K562 (cell line): ENCODE data around the gene ATP6V1G1. TPM values are rescaled to one million over a fixed set of nuclear protein-coding genes. Genes with fewer than 3 reads are reported as not detected.
A peak's percentile ranks its signal among the peaks of the same experiment; 100 is the strongest.

Experiments used
- ATAC-seq: fragments of 200-7000 bp; cut with Tn5 transposase; 3 replicates; pipeline ENCODE4 v1.9.1; 2020; ENCODE audit warnings: moderate library complexity
- BruUV-seq: library from RNA; stranded (reverse); fragments of 400-500 nt; replicated peaks from 2 replicates; lab custom pipeline; 2021; lab: Mats Ljungman, UMichigan
- CTCF ChIA-PET: fragments of 300-600 bp; formaldehyde crosslinking; extraction: SDS; loops from one replicate; lab custom pipeline; 2021; ENCODE audit warnings: low intra/inter-chr PET ratio; lab: Yijun Ruan, JAX
- POLR2A ChIA-PET: fragments of 300-600, 350-650 bp; sonication (Branson Sonifier 250); formaldehyde crosslinking; extraction: SDS; loops from one replicate; lab custom pipeline; 2021; ENCODE audit warnings: antibody characterized with exemption, inconsistent platforms; lab: Yijun Ruan, JAX
- DNase-seq, 4 experiments: peaks; one replicate each; pipeline versions ENCODE4 v3.0.0 to v3.0.0-alpha.2; 2011 to 2018; ENCODE audit warnings: low spot score in 3 of 4, mixed read lengths in 3 of 4; ENCODE audit errors: extremely low read depth in 1 of 4
- FAIRE-seq: peaks from 2 replicates; lab custom pipeline; 2011; peaks lifted over from hg19 to GRCh38; lab: Jason Lieb, UNC
- H2AFZ ChIP-seq: 2 replicates; pipeline ENCODE4 v1.6.0; 2011; ENCODE audit warnings: low read depth, low read length, control low read depth, inconsistent platforms
- H3K27ac ChIP-seq: fragments of 200-600 bp; 3 replicates; pipeline ENCODE4 v1.8.0; 2011; ENCODE audit warnings: low read depth, mild to moderate bottlenecking, control low read depth, inconsistent platforms, low read length, moderate library complexity, mixed read lengths; ENCODE audit errors: extremely low read depth
- H3K27me3 ChIP-seq, 2 experiments: fragments of 300-600 bp in 1 of 2; 2 replicates in 1 of 2; 3 replicates in 1 of 2; pipeline versions ENCODE4 v1.6.0 to v1.8.0; 2011; ENCODE audit warnings: inconsistent platforms in 2 of 2, low read length in 2 of 2, mild to moderate bottlenecking in 1 of 2, mixed read lengths in 1 of 2, moderate library complexity in 1 of 2; ENCODE audit not compliant: control insufficient read depth in 2 of 2, insufficient read depth in 2 of 2
- H3K36me3 ChIP-seq: fragments of 300-600 bp; 3 replicates; pipeline ENCODE4 v1.8.0; 2011; ENCODE audit warnings: mild to moderate bottlenecking, low read length, inconsistent platforms; ENCODE audit not compliant: control insufficient read depth, insufficient read depth
- H3K4me1 ChIP-seq, 2 experiments: fragments of 200-600 bp in 1 of 2; replicated peaks in 1 of 2; 2 replicates in 1 of 2; 3 replicates in 1 of 2; pipeline versions ENCODE4 v1.5.1 to v1.8.0; 2011; ENCODE audit warnings: inconsistent platforms in 2 of 2, low read length in 2 of 2, mild to moderate bottlenecking in 1 of 2, mixed read lengths in 1 of 2, moderate library complexity in 1 of 2; ENCODE audit not compliant: control insufficient read depth in 2 of 2, insufficient read depth in 2 of 2
- H3K4me2 ChIP-seq: 2 replicates; pipeline ENCODE4 v1.6.1; 2011; ENCODE audit warnings: low read length, control low read depth, inconsistent platforms, mixed read lengths; ENCODE audit not compliant: insufficient read depth
- H3K4me3 ChIP-seq: fragments of 200-600 bp; sonication (generic), shearing (Covaris generic); 2 replicates; pipeline ENCODE4 v1.5.1; 2016; ENCODE audit warnings: control low read depth, inconsistent platforms
- H3K79me2 ChIP-seq: fragments of 200-600 bp; 3 replicates; pipeline ENCODE4 v1.8.0; 2011; ENCODE audit warnings: low read length, inconsistent platforms; ENCODE audit not compliant: control insufficient read depth, insufficient read depth
- H3K9ac ChIP-seq, 2 experiments: 2 replicates each; pipeline versions ENCODE4 v1.6.0 to v1.6.1; 2011; ENCODE audit warnings: low read depth in 2 of 2, low read length in 2 of 2, control low read depth in 1 of 2, inconsistent platforms in 1 of 2, mild to moderate bottlenecking in 1 of 2, mixed read lengths in 1 of 2; ENCODE audit not compliant: insufficient read depth in 1 of 2
- H3K9me1 ChIP-seq: one replicate; pipeline ENCODE4 v1.6.0; 2011; ENCODE audit warnings: inconsistent platforms, mild to moderate bottlenecking, low read length, moderate library complexity; ENCODE audit not compliant: control insufficient read depth, insufficient read depth
- H3K9me3 ChIP-seq: replicated peaks from 2 replicates; pipeline ENCODE4 v1.5.1; 2011; ENCODE audit warnings: low read depth, low read length, inconsistent platforms; ENCODE audit not compliant: control insufficient read depth, insufficient read depth
- H4K20me1 ChIP-seq: replicated peaks from 2 replicates; pipeline ENCODE4 v1.6.1; 2011; ENCODE audit warnings: low read length, inconsistent platforms, mixed read lengths; ENCODE audit not compliant: control insufficient read depth, insufficient read depth
- ATF1 ChIP-seq, 2 experiments: fragments of 450-650 bp in 1 of 2; IDR thresholded peaks; 2 replicates each; pipeline ENCODE4 v1.6.1; 2016; ENCODE audit warnings: missing compliant biosample characterization in 1 of 2, missing genetic modification characterization in 1 of 2
- BHLHE40 ChIP-seq: IDR thresholded peaks from 2 replicates; pipeline ENCODE4 v1.6.1; 2011; ENCODE audit warnings: low read length, improper control_type of control experiment
- CREM ChIP-seq: IDR thresholded peaks from 2 replicates; pipeline ENCODE4 v1.6.1; 2014; ENCODE audit warnings: antibody characterized with exemption, low read depth
- CTBP1 ChIP-seq: fragments of 450-650 bp; IDR thresholded peaks from 2 replicates; pipeline ENCODE4 v1.6.1; 2016; ENCODE audit warnings: borderline replicate concordance
- CTCF ChIP-seq, 3 experiments: IDR thresholded peaks in 2 of 3; conservative IDR thresholded peaks in 1 of 3; 2 replicates each; pipeline ENCODE4 v1.5.1; 2011 to 2012; ENCODE audit warnings: low read length in 3 of 3, mild to moderate bottlenecking in 3 of 3, control low read depth in 2 of 3, improper control_type of control experiment in 1 of 3, inconsistent platforms in 1 of 3, low read depth in 1 of 3, mixed read lengths in 1 of 3, moderate library complexity in 1 of 3; ENCODE audit not compliant: insufficient read depth in 2 of 3
- MYBL2 ChIP-seq, 2 experiments: fragments of 450-650 bp in 1 of 2; sonication (generic) in 1 of 2; formaldehyde crosslinking in 1 of 2; IDR thresholded peaks; 2 replicates each; pipeline versions ENCODE4 v1.6.1 to v1.8.1; 2017 to 2022; ENCODE audit warnings: borderline replicate concordance in 1 of 2, inconsistent platforms in 1 of 2, low read depth in 1 of 2, mild to moderate bottlenecking in 1 of 2, missing genetic modification reagents in 1 of 2, moderate library complexity in 1 of 2
- NONO ChIP-seq, 2 experiments: fragments of 200-400 bp in 1 of 2; fragments of 450-650 bp in 1 of 2; formaldehyde crosslinking in 1 of 2; IDR thresholded peaks; 2 replicates each; pipeline ENCODE4 v1.6.1; 2017; ENCODE audit warnings: low read depth in 2 of 2, mild to moderate bottlenecking in 2 of 2, moderate library complexity in 2 of 2, low read length in 1 of 2
- TCFL5 ChIP-seq: fragments of 250-450 bp; sonication (Bioruptor Pico); conservative IDR thresholded peaks from 2 replicates; pipeline ENCODE4 v1.6.1; 2021; ENCODE audit warnings: mild to moderate bottlenecking, moderate library complexity, matching md5 sums
- THRA ChIP-seq: fragments of 450-650 bp; IDR thresholded peaks from 2 replicates; pipeline ENCODE4 v1.6.1; 2017; ENCODE audit warnings: mild to moderate bottlenecking, moderate library complexity
- TRIM28 ChIP-seq: fragments of 450-650 bp; IDR thresholded peaks from 2 replicates; pipeline ENCODE4 v1.6.1; 2017
- USF2 ChIP-seq: sonication (generic); formaldehyde crosslinking; IDR thresholded peaks from 2 replicates; pipeline ENCODE4 v1.5.0; 2020; ENCODE audit warnings: missing genetic modification reagents
- ZNF217 ChIP-seq: sonication (generic); formaldehyde crosslinking; IDR thresholded peaks from 2 replicates; pipeline ENCODE4 v1.8.0; 2022; ENCODE audit warnings: mild to moderate bottlenecking, missing genetic modification reagents
- ZNF696 ChIP-seq: fragments of 250-450 bp; sonication (Bioruptor Pico); conservative IDR thresholded peaks from 2 replicates; pipeline ENCODE4 v1.4.0; 2020; ENCODE audit warnings: mild to moderate bottlenecking, moderate library complexity
- ZNF764 ChIP-seq: fragments of 250-450 bp; sonication (Bioruptor Pico); IDR thresholded peaks from 2 replicates; pipeline ENCODE4 v1.4.0; 2020; ENCODE audit warnings: low read depth, mild to moderate bottlenecking, moderate library complexity
- WGBS: fragments of 100-300 bp; shearing (Covaris generic); methylation state at CpG from one replicate; pipeline ENCODE4 v1.1.6; 2016; ENCODE audit warnings: low coverage, mixed read lengths; ENCODE audit not compliant: insufficient coverage; ENCODE audit errors: missing lambda C conversion rate; 5-methylcytosine and 5-hydroxymethylcytosine counted together
- in situ Hi-C: fragments of 300-500 bp; cut with MboI; formaldehyde crosslinking; loops from 4 replicates; pipeline ENCODE4 v1.15.0; 2018; ENCODE audit warnings: inconsistent platforms, mixed read lengths
- intact Hi-C: fragments of 100-400 bp; cut with micrococcal nuclease; formaldehyde crosslinking; loops from 2 replicates; pipeline ENCODE4 v1.14.2; 2022
- polyA plus RNA-seq, 8 experiments: library from polyadenylated mRNA; depleted of rRNA in 4 of 8; stranded (reverse) in 5 of 8; unstranded in 3 of 8; fragments of >200 nt; fragmentation: Nextera tagmentation in 2 of 8; fragmentation: Illumina TruSeq in 1 of 8; extraction: Ambion mirVana in 2 of 8; extraction: Trizol in 1 of 8; gene quantifications; 2 replicates each; pipeline versions ENCODE4 v1.2.1 to v1.2.3, GENCODE V29; 2011 to 2014; ENCODE audit warnings: inconsistent platforms in 1 of 8, missing spikeins in 1 of 8
- total RNA-seq, 7 experiments: library from RNA; depleted of rRNA in 6 of 7; stranded (reverse); fragments of >200 nt in 6 of 7; fragmentation: Illumina TruSeq in 2 of 7; extraction: Trizol in 2 of 7; gene quantifications; 2 replicates each; pipeline versions ENCODE4 v1.2.1 to v1.2.3, GENCODE V29; 2011 to 2021; ENCODE audit warnings: low replicate concordance in 1 of 7

ATP6V1G1 gene
- total and polyA plus RNA-seq, 9 of the 15 experiments (the other 6 are each of a cell fraction or from before 2014, with no cell fraction given) = 88.4 to 492 (median 193) TPM

GRCh38 chr9:114587345-114588202 lies at the start of gene ATP6V1G1 (continued):
- no peak for TF ChIP-seq MYBL2 (IDR thresholded peaks at IDR 0.05; ENCODE audit: low read depth)
- TF ChIP-seq MYBL2 (CRISPR knock-in tag; IDR thresholded peaks at IDR 0.05; ENCODE audit: borderline replicate concordance) = no peak
- TF ChIP-seq CREM = peak; percentile 74
- 0 out of 4 replicates have a peak, but pooled peaks of 1 of the 2 experiments have one; percentile 4 for TF ChIP-seq NONO (IDR thresholded peaks at IDR 0.05; ENCODE audit: low read depth in 2 of 2, low read length in 1 of 2)
- no peak for TF ChIP-seq TCFL5
- TF ChIP-seq ZNF696 (CRISPR knock-in tag) = no peak
- TF ChIP-seq, all 486 proteins: peak for 159

GRCh38 chr9:114538241-114538640 lies 49.3 kb upstream of the ATP6V1G1 start:
- CTCF ChIA-PET = interaction anchor here (1.1 kb wide), 1 partner anchor 115 kb away, joined by 3 read pairs; no protein-coding TSS in a partner anchor
- TF ChIP-seq THRA = no peak
- no peak for TF ChIP-seq ZNF764 (CRISPR knock-in tag)
- peak; percentile 38; the same call in 1 of the 2 replicates for TF ChIP-seq USF2 (CRISPR knock-in tag)
- TF ChIP-seq BHLHE40 = peak; percentile 80
- TF ChIP-seq ATF1 (CRISPR knock-in tag; IDR thresholded peaks at IDR 0.05) = no peak
- 0 out of 2 replicates have a peak, but pooled peaks have one; percentile 15 for TF ChIP-seq ATF1 (tag; IDR thresholded peaks at IDR 0.05)
- TF ChIP-seq ZNF217 (CRISPR knock-in tag) = no peak
- peak; percentile 11; the same call in 1 of the 2 replicates for TF ChIP-seq CTBP1
- TF ChIP-seq CTCF (IDR thresholded peaks at IDR 0.05 in 2 of 3, conservative IDR thresholded peaks at IDR 0.05 in 1 of 3; ENCODE audit: insufficient read depth in 2 of 3, low read depth in 1 of 3, low read length in 3 of 3) = peak; percentile 53 to 65 (median 62)
- TF ChIP-seq TRIM28 = no peak

More at GRCh38 chr9:114538241-114538640, 49.3 kb upstream of the ATP6V1G1 start:
- ATAC-seq (peak; percentile 99), DNase-seq (peak in 3 of 4 experiments; percentile 30 to 63 (median 41)), FAIRE-seq (peak; percentile 71)
- POLR2A ChIA-PET = interaction anchor here (0.6 to 1.7 kb wide), 6 partner anchors 9 to 505 kb away, joined by 3 to 7 read pairs (median 4); no protein-coding TSS in a partner anchor
- Histone ChIP-seq H4K20me1 (no peaks in the 10 kb centered on the region), H3K36me3 (no peaks in the 10 kb centered on the region), H3K9ac (no peak overlapping the region), H3K4me2 (no peak overlapping the region), H3K9me3 (no peaks in the 10 kb centered on the region), H3K79me2 (no peaks in the 10 kb centered on the region), H3K4me1 (no peaks in the 10 kb centered on the region), H3K27me3 (peaks cover 13 to 19% of the 10 kb centered on the region in 2 experiments; a peak in 3 of 5 replicates), H3K9me1 (no peaks in the 10 kb centered on the region), H3K4me3 (no peak overlapping the region), H3K27ac (no peak overlapping the region), H2AFZ (no peak overlapping the region)
- intact Hi-C loops = loop anchor here (1.0 to 2.0 kb wide), 3 partner anchors 75 to 115 kb away; no protein-coding TSS in a partner anchor
- no TSS peak for BruUV-seq
- in situ Hi-C loops = no loop called here
- 0% methylated on average over 5 of the region's 5 CpGs for WGBS
